ENCODE data around the gene RNF31. TPM values are rescaled to one million over a fixed set of nuclear protein-coding genes. Genes with fewer than 3 reads are reported as not detected.

RNF31 gene
- total RNA-seq, 1 donor from 2014 or later = 25.8 TPM

DNA sequence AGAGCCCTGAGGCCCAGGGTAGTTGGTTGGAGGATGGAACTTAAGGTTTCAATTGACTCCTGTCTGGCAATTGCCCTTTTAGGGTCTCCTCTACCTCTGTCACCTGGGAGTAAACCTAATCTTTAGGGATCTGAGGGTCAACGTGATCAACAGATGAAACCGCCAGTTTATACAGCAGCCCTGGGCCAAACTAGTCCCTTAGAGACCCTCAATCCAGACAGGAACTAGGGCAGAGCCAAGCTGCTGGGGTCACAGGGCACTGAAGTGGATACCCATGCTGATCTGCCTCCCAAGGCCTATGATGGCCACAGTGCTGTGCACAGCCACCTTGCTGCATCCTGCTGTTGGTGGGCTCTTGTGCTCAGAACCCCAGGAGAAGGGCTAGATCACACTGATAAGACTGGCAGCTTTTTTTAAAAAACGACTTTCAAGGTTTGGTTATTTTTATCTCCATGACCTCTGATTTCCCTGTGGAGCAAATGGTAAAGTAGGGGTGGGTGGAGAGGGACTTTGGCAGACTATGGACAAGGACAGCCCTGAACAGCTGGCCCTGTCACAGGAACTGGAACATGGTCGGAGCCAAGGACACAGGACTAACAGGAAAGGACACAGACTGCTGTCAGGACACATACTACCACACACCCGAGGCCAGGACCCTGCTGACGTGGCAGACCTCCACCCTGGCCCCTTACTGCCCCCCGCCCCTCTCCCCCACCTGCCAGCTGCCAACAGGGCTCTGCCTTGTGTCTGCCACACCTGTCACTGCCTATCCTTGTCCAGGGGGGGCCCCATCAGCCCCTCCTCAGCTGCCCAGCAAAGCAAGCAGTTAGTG lies 16.4 kb upstream of the RNF31 start:
- Histone ChIP-seq H3K27me3 (ENCODE audit: control insufficient read depth, insufficient read depth, low read length) (no peaks in the 10 kb centered on the region), H3K36me3 (ENCODE audit: control insufficient read depth, insufficient read depth, low read length) (peaks cover 1% of the 10 kb centered on the region), H3K4me3 (ENCODE audit: low read depth, low read length) (no peak overlapping the region)
- no peak for DNase-seq (ENCODE audit: low read depth)
- TF ChIP-seq, protein P1, sequence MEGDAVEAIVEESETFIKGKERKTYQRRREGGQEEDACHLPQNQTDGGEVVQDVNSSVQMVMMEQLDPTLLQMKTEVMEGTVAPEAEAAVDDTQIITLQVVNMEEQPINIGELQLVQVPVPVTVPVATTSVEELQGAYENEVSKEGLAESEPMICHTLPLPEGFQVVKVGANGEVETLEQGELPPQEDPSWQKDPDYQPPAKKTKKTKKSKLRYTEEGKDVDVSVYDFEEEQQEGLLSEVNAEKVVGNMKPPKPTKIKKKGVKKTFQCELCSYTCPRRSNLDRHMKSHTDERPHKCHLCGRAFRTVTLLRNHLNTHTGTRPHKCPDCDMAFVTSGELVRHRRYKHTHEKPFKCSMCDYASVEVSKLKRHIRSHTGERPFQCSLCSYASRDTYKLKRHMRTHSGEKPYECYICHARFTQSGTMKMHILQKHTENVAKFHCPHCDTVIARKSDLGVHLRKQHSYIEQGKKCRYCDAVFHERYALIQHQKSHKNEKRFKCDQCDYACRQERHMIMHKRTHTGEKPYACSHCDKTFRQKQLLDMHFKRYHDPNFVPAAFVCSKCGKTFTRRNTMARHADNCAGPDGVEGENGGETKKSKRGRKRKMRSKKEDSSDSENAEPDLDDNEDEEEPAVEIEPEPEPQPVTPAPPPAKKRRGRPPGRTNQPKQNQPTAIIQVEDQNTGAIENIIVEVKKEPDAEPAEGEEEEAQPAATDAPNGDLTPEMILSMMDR (IDR thresholded peaks at IDR 0.05; ENCODE audit: insufficient read depth, low read length, severe bottlenecking) = no peak
- no peak for FAIRE-seq

DNA sequence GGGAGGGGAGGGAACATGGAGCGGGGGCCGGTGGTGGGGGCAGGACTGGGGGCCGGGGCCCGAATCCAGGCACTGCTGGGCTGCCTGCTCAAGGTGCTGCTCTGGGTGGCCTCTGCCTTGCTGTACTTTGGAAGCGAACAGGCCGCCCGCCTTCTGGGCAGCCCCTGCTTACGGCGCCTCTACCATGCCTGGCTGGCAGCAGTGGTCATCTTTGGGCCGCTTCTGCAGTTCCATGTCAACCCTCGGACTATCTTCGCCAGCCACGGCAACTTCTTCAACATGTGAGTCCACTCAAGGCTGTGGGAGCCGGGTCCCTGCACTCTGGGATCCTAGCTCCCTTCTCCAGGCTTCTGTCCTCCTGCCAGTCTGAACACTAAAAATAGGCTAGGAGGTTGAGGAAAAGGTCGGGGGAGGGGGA lies 15.7 kb upstream of the RNF31 start:
- no peak overlapping the region for H3K4me3 ChIP-seq (ENCODE audit: low read depth, low read length)
- TF ChIP-seq, protein P1 (IDR thresholded peaks at IDR 0.05; ENCODE audit: insufficient read depth, low read length, severe bottlenecking) = no peak
- H3K27me3 ChIP-seq (ENCODE audit: control insufficient read depth, insufficient read depth, low read length) = no peaks in the 10 kb centered on the region
- FAIRE-seq (no peak), DNase-seq (ENCODE audit: low read depth) (no peak)
- peaks cover 1% of the 10 kb centered on the region for H3K36me3 ChIP-seq (ENCODE audit: control insufficient read depth, insufficient read depth, low read length)

DNA sequence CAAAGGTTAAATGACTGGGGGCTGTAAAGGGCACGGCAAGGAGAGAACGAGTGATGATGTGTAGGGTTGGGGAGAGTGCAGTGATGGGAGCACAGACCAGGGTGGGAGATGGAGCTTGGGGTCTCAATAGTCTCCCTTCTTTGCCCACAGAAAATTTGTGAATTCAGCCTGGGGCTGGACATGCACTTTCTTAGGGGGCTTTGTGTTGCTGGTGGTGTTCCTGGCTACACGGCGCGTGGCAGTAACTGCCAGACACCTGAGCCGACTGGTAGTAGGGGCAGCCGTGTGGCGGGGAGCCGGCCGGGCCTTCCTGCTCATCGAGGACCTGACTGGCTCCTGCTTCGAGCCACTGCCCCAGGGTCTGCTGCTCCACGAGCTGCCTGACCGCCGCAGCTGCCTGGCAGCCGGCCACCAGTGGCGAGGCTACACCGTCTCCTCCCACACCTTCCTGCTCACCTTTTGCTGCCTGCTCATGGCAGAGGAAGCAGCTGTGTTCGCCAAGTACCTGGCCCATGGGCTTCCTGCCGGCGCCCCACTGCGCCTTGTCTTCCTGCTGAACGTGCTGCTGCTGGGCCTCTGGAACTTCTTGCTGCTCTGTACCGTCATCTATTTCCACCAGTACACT lies 15.1 kb upstream of the RNF31 start:
- no peak for FAIRE-seq
- Histone ChIP-seq H3K36me3 (ENCODE audit: control insufficient read depth, insufficient read depth, low read length) (peaks cover 1% of the 10 kb centered on the region), H3K27me3 (ENCODE audit: control insufficient read depth, insufficient read depth, low read length) (no peaks in the 10 kb centered on the region), H3K4me3 (ENCODE audit: low read depth, low read length) (no peak overlapping the region)
- TF ChIP-seq, protein P1 (IDR thresholded peaks at IDR 0.05; ENCODE audit: insufficient read depth, low read length, severe bottlenecking) = no peak
- DNase-seq (ENCODE audit: low read depth) = no peak

DNA sequence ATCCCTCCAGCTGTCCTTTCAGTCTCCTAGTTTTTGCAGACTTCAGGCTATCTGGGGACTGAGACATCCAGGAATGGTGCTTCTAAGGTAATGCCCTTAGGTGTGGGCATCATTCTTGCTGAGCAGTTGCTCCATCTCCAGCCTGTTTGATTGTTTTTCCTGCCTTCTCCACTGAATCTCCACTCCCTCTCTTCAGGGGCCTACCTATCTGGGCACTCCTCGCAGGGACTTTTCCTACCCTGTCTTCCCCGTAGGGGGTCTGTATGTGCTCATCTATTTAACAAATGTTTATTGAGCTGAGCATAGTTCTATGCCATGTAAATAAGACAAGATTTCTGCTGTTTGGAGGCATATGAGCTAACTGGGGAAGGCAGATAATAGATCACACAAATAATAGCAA lies 14.3 kb upstream of the RNF31 start:
- H3K36me3 ChIP-seq (ENCODE audit: control insufficient read depth, insufficient read depth, low read length) = peaks cover 3% of the 10 kb centered on the region
- no peaks in the 10 kb centered on the region for H3K27me3 ChIP-seq (ENCODE audit: control insufficient read depth, insufficient read depth, low read length)
- no peak overlapping the region for H3K4me3 ChIP-seq (ENCODE audit: low read depth, low read length)
- FAIRE-seq = no peak
- TF ChIP-seq, protein P1 (IDR thresholded peaks at IDR 0.05; ENCODE audit: insufficient read depth, low read length, severe bottlenecking) = no peak
- no peak for DNase-seq (ENCODE audit: low read depth)

DNA sequence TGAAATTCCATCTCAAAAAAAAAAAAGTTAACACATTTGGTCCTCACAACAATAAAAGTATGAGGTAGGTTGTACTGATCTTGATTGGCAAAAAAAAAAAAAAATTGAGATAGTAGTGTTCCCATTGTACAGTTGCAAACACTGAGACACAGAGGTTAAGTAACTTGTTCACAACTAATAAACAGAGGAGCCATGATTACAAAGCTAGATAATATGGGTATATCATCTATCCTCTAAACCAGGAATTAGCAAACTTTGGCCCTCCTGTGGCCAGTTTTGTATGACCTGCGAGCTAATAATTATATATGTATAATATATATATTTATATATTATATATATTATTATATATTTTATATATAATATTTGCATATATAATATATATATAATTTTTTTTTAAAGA lies 13.6 kb upstream of the RNF31 start:
- no peak overlapping the region for H3K4me3 ChIP-seq (ENCODE audit: low read depth, low read length)
- H3K36me3 ChIP-seq (ENCODE audit: control insufficient read depth, insufficient read depth, low read length) = peaks cover 7% of the 10 kb centered on the region
- TF ChIP-seq, protein P1 (IDR thresholded peaks at IDR 0.05; ENCODE audit: insufficient read depth, low read length, severe bottlenecking) = no peak
- no peaks in the 10 kb centered on the region for H3K27me3 ChIP-seq (ENCODE audit: control insufficient read depth, insufficient read depth, low read length)
- FAIRE-seq (no peak), DNase-seq (ENCODE audit: low read depth) (no peak)

Measured in bronchial epithelial cell (primary cell).